Stimulated activated CD4-positive, alpha-beta T cell treated with anti-CD3 and anti-CD28 coated beads, Interleukin-12 subunit alpha, Interleukin-12 subunit beta, amount 100 ng/mL, for 4 hours (primary cell): ENCODE data around the gene ZDHHC19.
"Not testable (repeated sequence)": the region's sequence is repeated elsewhere in the genome, so short reads cannot be mapped to it uniquely, and the experiment has no call there.

Source experiments
- DNase-seq: peaks from one replicate; pipeline ENCODE4 v3.0.0-alpha.2; 2020

The ZDHHC19 gene

GRCh38 chr3:196198771-196199753 is 12.1 kb downstream of the ZDHHC19 start:
- DNase-seq: no peak

- DNase-seq: no peak
Measured at GRCh38 chr3:196198081-196198675, 13.0 kb downstream of the ZDHHC19 start.

GRCh38 chr3:196197524-196197923 is 13.7 kb downstream of the ZDHHC19 start:
- no peak for DNase-seq

- no peak for DNase-seq
Measured at GRCh38 chr3:196195664-196196265, 15.4 kb downstream of the ZDHHC19 start.

GRCh38 chr3:196194542-196194915 is 16.7 kb downstream of the ZDHHC19 start:
- no peak for DNase-seq

DNA sequence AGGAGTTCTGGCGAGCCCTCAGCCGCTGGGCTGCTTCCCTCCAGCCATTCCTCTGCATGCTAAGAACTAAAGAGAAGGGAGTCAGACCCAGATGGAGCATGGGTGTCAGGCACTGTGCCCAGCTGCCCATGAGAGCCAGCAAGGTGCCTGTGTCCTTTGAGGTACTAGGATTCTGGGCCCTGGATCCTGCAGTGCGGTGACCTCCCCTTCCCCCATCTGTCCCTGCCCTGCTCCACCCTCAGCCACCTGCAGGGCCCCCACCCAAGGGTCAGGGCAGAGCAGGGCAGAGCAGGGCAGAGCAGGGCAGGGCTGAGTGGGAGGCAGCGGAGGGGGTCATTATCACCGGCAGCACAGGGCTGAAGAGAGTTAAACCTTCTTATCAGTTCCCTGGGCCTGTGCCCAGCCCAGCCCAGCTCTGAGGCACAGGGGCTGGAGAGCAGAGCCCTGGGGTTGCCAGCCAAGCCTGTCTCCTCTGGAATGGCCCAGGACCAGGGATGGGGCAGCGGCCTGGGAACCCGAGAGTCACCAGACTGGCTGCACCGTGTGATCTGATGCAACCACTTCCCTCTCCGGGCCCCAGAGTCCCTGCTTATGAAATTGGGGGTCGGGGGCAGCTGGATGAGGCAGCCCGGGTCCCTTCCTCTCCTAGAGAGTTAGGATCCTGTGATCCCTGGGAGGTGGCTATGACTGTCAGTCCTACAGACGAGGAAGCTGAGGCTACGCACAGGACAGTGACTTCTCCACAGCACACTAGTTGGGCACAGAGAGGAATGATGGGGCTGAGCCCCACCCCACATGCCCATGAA is 17.3 kb downstream of the ZDHHC19 start:
- no peak for DNase-seq

GRCh38 chr3:196193133-196193735 is 18.0 kb downstream of the ZDHHC19 start:
- no peak for DNase-seq

DNA sequence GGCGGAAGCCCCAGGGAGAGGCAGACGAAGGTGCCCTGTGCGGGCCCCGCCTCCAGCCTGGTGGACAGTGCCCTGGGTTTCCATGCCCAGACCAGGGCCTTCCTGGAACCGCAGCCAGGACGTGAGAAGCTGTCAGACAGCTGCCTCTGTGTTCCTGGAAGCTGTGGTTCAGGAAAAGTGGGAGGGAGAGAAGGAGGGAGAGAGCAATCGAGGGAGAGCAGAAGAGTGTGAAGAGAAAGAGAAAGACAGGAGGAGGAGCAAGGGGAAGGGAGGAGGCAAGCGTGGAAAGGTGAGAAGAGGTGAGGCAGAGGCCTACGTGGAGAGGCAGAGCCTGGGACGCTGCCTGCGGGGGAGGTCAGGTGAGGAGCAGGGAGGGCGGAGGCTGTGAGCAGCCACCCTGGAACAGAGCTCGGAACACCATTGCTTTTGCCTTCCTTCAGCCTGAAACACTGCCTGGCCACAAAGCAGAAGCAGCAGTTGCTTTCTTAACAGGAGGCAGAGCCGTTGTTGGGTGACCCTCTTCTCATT is 18.6 kb downstream of the ZDHHC19 start:
- no peak for DNase-seq

DNA sequence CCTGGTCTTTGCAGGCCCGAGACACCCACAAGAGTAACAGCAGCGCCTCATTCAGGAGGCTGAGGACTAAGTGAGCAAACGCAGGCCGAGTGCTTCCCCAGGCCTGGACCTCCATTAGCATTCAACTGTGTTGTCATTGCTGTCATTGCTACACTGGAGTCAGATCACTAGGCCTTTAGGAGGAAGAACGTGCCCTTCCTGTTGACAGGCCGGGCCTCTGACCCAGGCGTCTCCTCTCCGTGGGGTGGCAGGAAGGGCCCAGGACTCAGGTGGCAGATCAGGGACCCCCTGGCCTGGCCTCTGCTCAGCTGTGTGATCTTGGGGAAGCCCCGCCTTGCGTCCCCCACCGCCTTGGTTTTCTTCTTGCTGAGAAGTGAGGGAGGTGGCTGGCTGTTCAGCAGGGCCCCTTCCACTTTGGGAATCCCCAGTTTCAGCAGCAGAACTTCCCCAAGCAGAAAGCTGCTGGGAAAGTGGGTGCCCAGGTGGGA is 19.1 kb downstream of the ZDHHC19 start:
- peak; percentile 38 for DNase-seq

- DNase-seq: no peak
Measured at GRCh38 chr3:196189566-196190347, 21.4 kb downstream of the ZDHHC19 start.

DNA sequence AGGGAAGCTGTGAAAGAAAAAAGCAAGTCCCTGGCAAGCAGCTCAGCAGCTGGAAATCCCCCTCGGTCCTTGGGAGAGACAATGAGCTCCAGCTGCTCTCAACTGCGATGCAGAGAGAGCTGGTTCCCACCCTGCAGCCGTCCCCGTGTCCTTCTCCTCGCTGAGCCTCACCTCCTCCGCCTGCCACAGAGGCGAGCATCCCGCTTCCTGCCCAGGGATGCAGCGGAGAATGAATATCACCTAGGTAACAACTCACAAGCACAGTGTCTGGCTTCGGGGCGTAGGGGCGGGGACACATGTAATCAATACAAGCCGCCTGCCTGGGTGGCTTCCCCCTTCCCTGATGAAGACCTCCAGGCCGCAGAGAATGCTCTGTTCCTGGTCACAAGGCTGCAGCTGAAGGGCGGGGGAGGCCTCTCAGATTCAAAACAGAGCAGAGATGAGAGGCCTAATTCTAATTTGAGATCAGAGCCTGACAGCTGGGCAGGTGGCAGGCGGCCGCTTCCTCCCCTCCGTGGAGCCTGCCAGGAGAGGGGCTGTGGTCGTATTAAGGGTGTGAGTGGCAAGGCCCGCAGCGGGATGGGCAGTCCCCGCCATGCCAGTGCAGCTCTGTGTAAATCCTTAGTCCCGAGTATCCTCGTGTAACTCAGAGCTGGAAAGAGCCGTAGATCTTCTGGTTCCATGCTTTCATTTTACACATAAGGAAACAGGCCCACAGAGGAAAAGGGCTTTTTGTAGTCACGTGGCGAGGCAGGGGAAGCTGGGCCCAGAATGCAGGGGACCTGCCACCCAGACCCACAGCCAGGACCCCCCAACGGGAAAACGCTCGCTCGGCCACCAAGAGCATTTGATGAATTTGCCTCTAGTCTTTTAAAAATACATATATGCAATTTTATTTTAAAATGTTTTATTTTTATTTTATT is 24.3 kb downstream of the ZDHHC19 start:
- no peak for DNase-seq

DNA sequence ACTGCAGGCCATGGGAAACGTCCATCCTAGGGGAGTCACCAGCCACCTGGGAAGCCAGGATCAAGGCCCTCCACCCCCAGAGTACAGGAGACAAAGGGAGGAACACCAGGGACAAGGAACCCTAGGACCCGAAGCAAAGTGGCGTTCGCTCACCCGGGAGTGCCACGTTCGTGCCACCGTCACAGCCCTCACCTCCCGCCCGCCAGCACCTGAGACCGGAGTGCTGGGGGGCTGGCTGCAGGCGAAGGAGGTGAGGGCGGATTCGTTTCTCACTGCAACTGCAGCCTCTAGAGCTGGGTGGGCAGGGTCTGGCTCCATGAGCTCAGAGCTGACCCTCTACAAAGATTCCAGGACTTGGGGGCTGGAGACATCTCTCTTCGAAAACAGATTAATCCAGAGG is 26.3 kb downstream of the ZDHHC19 start:
- DNase-seq: no peak

- DNase-seq: not testable (repeated sequence)
Measured at GRCh38 chr3:196184169-196184432, 27.1 kb downstream of the ZDHHC19 start.

DNA sequence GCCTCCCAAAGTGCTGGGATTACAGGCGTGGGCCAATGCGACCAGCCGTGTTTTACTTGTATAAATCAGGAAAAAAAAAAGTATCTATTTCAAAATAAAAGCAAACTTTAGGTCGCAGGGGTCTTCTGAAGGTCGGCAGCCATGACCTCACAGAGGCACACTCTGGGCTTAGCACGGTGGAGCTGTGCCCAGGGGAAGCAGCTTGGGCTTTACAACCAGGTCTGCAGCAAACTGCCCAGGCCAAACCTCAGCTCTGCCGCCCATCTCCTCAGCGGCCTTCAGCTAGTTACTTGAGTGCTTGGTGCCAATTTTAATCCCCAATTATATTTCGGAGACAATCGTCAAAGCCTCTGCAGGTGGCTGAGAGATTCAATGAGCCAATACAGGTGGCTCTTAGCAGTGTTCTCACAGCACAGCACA is 30.1 kb downstream of the ZDHHC19 start:
- no peak for DNase-seq

GRCh38 chr3:196180346-196180745 is 30.9 kb downstream of the ZDHHC19 start:
- no peak for DNase-seq

GRCh38 chr3:196179380-196180308 is 31.6 kb downstream of the ZDHHC19 start:
- DNase-seq: peak; percentile 71

GRCh38 chr3:196178993-196179379 is 32.2 kb downstream of the ZDHHC19 start:
- no peak for DNase-seq

DNA sequence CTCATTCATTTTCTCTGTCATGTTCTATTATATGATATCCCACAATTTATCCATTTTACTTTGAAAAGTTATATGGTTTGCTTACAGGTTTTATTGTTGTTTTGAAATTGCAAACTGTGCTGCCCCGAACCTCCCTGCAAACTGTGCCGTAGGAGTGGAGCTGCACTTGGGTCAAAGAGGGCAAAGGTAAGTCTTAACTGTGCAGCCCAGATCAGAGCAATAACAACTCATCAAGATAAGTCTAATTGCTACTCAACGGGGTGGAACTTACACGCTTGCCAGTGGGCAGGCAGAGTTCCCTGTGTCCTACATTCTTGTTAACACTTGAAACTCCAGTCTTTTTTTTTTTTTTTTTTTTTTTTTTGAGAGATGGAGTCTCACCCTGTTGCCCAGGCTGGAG is 33.2 kb downstream of the ZDHHC19 start:
- DNase-seq: no peak

DNA sequence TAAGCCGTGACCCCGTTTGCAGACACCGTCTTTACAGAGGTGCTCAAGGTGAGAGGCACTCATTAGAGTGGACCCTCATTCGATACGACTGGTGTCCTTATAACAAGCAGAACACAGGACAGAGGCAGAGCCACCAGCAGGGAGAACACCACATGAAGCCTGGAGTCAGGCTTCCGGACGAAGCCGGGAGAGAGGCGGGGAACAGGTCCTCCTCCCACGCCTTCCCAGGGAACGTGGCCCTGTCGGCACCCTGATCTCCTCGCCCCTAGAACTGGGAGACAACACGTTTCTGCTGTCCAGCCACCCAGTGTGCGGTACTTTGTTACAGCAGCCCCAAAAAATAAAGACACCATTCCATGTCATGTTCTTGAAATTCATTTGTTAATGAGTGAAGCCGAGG is 33.6 kb downstream of the ZDHHC19 start:
- DNase-seq: no peak
